ENCODE measurements around the gene DGKQ.
"Not testable (repeated sequence)": the region's sequence is repeated elsewhere in the genome, so short reads cannot be mapped to it uniquely, and the experiment has no call there.

DGKQ gene

GRCh38 chr4:1010395-1011021, 37.1 kb upstream of the DGKQ start:
- in situ Hi-C loops (cut with HindIII; ENCODE audit: low sequenced_read_pairs), result no loop called here

- in situ Hi-C loops (cut with HindIII; ENCODE audit: low sequenced_read_pairs), result no loop called here
Measured at GRCh38 chr4:1009542-1010394, 36.4 kb upstream of the DGKQ start.

DNA sequence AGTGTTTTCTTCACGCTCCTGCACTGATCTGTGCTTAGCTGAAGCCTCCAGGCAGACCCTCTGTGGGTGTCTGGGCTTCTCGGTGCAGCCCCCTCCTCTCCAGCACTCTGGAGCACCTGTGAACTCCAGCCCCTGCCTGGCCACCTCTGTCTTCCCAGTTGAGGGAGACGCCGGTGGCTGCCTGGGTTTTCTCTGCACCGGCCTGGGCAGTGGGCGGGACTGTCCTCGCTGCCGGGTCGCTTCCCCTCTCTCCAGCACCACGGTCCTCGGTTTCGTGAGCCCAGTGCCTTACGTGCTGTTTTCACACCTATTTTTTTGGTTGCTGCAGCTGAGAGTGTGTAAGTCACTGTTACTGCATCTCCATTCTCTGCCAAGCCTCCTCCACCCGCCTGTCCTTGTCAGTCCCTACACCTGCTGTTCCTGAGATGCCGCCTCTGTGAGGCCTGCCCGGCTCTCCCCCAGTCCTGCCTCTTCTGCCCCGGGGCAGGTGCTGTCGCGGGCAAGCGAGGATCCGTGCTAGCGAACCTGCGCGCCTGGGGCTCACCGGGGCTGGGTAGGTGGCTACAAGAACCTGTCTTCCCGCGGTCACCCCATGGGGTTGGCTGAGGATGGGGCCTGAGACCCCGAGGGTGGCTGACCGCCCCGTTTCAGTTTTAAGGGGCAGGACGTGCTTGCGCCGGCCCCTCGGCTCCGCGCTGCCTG, 35.6 kb upstream of the DGKQ start:
- in situ Hi-C loops (cut with HindIII; ENCODE audit: low sequenced_read_pairs), result no loop called here

DNA sequence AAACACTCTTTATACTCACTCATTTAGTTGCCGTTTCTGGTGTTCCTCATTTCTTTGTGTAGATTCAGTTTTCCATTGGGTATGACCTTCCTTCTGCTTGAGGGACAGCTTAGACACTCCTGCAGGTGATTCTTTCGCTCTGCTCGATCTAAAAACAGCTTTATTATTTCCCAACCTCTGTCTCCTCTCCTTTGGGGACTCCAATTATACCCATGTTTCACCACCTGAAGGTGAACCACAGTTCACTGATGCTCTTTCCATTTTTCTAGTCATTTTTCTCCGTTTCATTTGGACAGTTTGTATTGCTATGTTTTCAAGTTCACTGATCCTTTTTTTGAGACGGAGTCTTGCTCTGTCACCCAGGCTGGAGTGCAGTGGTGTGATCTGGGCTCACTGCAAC, 33.5 kb upstream of the DGKQ start:
- in situ Hi-C loops (cut with HindIII; ENCODE audit: low sequenced_read_pairs), result no loop called here

DNA sequence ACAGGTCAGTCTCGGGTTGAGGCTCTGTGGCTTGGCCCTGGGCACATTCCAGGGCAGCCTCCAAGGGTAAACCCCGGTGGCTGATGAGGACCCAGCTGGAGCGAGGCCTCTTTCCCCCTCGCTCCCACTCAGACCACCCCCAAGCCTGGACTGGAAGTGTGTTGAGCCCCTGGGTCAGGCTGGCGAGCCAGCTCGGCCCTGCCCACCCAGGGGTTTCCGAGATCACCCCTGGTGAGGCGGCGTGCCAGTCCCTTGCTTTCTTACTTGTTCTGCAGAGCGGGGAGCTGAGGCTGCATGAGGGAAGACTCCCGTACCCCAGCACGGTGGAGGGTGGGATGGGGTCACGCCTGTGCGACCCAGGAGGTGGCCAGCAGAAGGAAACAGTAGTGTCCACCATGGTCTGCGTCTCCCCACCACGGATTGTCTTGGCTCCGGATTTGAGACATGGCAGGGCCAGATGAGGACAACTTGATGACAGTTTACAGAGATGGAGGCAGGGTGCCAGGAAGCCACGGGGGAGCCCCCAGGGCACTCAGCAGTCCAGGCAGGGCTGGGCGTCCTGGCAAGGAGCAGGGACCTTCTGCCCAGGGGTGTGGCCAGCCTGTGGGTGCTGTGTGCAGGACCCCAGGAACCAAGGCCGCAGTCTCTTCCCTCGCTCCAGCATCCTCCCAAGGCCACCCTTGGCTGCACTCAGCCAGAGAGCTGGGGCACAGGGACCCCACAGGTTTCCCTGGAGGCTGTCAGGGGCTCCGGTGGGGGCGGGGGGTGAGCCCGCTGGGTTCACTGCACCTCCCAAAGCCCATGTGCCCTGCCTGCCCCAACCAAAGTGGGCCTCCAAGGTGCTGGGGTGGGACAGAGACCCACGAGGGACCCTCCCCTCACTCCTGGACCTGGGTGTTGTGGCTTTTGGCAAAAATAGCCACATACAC, 31.5 kb upstream of the DGKQ start:
- in situ Hi-C loops (cut with HindIII; ENCODE audit: low sequenced_read_pairs), result no loop called here

- in situ Hi-C loops (cut with HindIII; ENCODE audit: low sequenced_read_pairs), result no loop called here
Measured at GRCh38 chr4:1004071-1004418, 30.7 kb upstream of the DGKQ start.

DNA sequence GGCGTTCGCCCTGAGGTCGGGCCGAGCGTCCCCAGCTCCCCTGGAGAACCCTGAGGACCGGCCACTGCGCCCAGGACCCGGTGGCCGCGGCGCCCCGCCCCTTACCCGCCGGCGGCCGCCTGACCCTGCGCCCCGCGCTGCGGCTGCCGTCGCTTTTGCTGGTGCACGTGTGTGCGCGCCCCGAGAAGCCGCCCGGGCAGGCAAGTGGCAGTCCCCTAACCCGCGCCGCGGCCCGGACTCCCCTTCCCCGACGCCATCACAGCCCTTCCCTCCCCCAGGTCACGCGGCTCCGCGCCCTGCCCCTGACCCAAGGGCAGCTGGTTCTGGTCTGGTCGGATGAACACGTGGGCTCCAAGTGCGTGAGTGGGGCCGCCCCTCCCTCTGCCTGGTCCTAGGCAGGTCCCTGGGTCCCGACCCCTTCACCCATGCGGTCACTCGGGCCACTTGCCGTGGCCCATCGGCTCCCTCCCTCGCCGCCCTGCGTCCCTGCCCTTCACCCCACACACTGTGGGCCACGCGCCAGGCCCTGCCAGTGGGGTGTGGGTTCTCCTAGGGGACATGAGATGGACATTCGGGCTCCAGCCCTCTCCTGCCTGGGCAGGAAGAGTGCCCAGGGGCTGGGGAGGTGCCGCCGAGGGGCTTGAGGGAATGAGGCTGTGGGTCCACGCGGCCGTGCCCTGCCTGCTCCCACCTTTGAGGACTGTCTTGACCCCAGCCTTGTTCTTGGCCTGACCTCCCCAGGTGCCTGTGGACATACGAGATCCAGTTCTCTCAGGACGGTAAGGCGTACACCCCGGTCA, 30.1 kb upstream of the DGKQ start:
- in situ Hi-C loops (cut with HindIII; ENCODE audit: low sequenced_read_pairs), result no loop called here

DNA sequence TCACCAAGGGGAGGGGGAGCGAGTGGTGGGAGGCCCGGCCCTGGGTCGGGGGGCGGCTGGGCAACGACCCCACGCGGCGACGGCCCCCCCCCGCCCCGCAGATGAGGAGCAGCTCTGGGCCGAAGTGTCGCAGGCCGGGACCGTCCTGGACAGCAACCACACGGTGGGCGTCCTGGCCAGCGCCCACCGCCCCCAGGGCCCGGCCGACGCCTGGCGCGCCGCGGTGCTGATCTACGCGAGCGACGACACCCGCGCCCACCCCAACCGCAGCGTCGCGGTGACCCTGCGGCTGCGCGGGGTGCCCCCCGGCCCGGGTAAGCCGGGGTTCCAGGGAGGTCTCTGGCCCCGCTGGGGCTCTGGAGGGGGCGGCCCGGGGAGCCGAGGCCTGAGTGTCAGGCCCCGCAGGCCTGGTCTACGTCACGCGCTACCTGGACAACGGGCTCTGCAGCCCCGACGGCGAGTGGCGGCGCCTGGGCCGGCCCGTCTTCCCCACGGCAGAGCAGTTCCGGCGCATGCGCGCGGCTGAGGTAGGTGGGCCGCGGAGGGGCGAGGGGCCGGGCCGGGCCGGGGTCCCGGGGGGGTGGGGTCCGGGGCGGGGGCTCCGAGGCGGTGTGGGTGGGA, 29.4 kb upstream of the DGKQ start:
- in situ Hi-C loops (cut with HindIII; ENCODE audit: low sequenced_read_pairs), result no loop called here

DNA sequence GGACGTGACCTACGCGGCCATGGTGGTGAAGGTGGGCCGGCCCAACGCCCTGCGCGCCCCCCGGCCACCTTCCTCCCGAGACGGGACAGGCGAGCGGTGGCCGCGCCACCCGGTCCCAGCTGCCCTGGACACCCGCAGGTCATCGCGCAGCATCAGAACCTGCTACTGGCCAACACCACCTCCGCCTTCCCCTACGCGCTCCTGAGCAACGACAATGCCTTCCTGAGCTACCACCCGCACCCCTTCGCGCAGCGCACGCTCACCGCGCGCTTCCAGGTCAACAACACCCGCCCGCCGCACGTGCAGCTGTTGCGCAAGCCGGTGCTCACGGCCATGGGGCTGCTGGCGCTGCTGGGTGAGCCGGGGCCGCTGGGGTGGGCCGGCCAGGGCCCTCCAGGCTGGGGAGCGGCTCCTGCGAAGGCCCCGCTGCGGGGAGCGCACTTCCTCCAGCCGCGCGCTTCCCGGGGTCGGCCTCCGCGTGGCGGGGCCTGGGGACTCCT, 28.8 kb upstream of the DGKQ start:
- in situ Hi-C loops (cut with HindIII; ENCODE audit: low sequenced_read_pairs), result no loop called here

GRCh38 chr4:1001561-1002130, 28.3 kb upstream of the DGKQ start:
- in situ Hi-C loops (cut with HindIII; ENCODE audit: low sequenced_read_pairs), result no loop called here

DNA sequence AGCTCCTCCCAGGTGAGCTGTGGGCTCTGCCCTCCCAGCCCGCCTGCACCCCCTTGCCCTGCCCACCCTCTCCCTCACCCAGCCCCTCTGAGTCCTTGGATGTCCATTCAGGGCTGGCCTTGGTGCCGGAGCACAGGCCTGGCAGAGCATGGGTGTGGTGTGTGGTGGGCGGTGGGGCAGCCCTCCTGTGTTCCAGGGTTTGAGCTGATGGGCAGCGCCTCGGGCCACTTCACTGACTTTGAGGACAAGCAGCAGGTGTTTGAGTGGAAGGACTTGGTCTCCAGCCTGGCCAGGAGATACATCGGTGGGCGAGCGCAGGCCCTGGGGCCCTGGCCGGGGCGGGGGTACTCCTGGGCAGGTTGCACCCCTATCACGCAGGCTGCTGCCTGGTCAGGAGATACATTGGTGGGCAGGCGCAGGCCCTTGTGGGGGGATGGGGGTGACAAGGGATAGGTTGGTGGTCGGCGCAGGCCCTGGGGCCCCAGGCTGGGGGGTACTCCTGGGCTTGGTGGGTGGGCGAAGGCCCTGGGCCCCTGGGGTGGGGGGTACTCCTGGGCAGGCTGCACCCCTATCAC, 27.4 kb upstream of the DGKQ start:
- in situ Hi-C loops (cut with HindIII; ENCODE audit: low sequenced_read_pairs), result no loop called here

GRCh38 chr4:999882-1000425, 26.6 kb upstream of the DGKQ start:
- in situ Hi-C loops (cut with HindIII; ENCODE audit: low sequenced_read_pairs), result no loop called here

- in situ Hi-C loops (cut with HindIII; ENCODE audit: low sequenced_read_pairs), result not testable (repeated sequence)
Measured at GRCh38 chr4:999240-999863, 26.0 kb upstream of the DGKQ start.

GRCh38 chr4:998096-998691, 24.8 kb upstream of the DGKQ start:
- in situ Hi-C loops (cut with HindIII; ENCODE audit: low sequenced_read_pairs), result no loop called here

GRCh38 chr4:997375-998071, 24.2 kb upstream of the DGKQ start:
- in situ Hi-C loops (cut with HindIII; ENCODE audit: low sequenced_read_pairs), result no loop called here

DNA sequence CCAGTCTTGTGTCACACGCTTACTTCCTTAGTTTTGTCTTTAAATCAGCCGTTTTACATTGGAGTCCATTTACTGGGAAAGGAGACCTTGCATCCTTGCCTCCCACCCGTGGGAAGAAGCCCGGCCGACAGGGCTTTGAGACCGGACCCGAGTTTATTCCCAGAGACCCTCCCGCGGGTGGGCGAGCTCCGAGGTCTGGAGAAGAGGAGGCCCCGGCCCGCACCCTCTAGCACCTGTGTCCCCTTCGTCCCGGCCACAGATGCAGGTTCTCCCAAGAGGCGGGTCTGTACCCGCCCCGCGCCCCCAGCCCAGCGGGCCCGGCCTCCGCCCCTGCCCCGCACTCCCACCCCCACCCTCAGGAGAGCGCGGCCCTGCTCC, 23.6 kb upstream of the DGKQ start:
- in situ Hi-C loops (cut with HindIII; ENCODE audit: low sequenced_read_pairs), result no loop called here

All from endothelial cell of hepatic sinusoid (primary cell).